WTC11 (cell line): ENCODE results near the gene STK32B. TPM values are rescaled to one million over a fixed set of nuclear protein-coding genes. Genes with fewer than 3 reads are reported as not detected.

Experiments
- ATAC-seq: fragments of 200-7000 bp; cut with Tn5 transposase; 2 replicates; pipeline ENCODE4 v1.10.0; 2021; ENCODE audit warnings: mild to moderate bottlenecking, moderate library complexity
- CTCF ChIA-PET: fragments of 300-600 bp; sonication (Branson Sonifier 250); formaldehyde crosslinking; loops from one replicate; lab custom pipeline; 2021; ENCODE audit warnings: antibody characterized with exemption; lab: Charles Lee
- POLR2A ChIA-PET: fragments of 350-600 bp; sonication (Branson Sonifier 250); formaldehyde crosslinking; loops from one replicate; lab custom pipeline; 2021; ENCODE audit warnings: antibody characterized with exemption; lab: Charles Lee
- DNase-seq: peaks from one replicate; pipeline ENCODE4 v3.0.0; 2021; ENCODE audit warnings: low spot score
- H3K27ac Mint-ChIP-seq: 2 replicates; pipeline ENCODE4 v1.8.0; 2021; ENCODE audit warnings: mixed read lengths
- H3K27me3 Mint-ChIP-seq: 2 replicates; pipeline ENCODE4 v1.8.0; 2021; ENCODE audit warnings: low read depth, mild to moderate bottlenecking, moderate library complexity, mixed read lengths
- H3K36me3 Mint-ChIP-seq: 2 replicates; pipeline ENCODE4 v1.8.0; 2021; ENCODE audit warnings: mixed read lengths
- H3K4me1 Mint-ChIP-seq: 2 replicates; pipeline ENCODE4 v1.8.0; 2022; ENCODE audit warnings: mixed read lengths
- H3K4me3 Mint-ChIP-seq: 2 replicates; pipeline ENCODE4 v1.8.0; 2021; ENCODE audit warnings: mild to moderate bottlenecking, moderate library complexity, mixed read lengths
- H3K9me3 Mint-ChIP-seq: 2 replicates; pipeline ENCODE4 v1.8.0; 2021; ENCODE audit warnings: mixed read lengths
- AR ChIP-seq: fragments of 250-450 bp; sonication (Bioruptor Pico); IDR thresholded peaks from 2 replicates; pipeline ENCODE4 v1.9.0; 2021; ENCODE audit warnings: mild to moderate bottlenecking
- ATF2 ChIP-seq: sonication (generic); formaldehyde crosslinking; IDR thresholded peaks from 2 replicates; pipeline ENCODE4 v1.8.1; 2022; ENCODE audit warnings: low read depth, missing genetic modification reagents, borderline replicate concordance
- ATF6 ChIP-seq: sonication (generic); formaldehyde crosslinking; IDR thresholded peaks from 2 replicates; pipeline ENCODE4 v1.8.1; 2023; ENCODE audit warnings: mild to moderate bottlenecking, missing genetic modification reagents
- CTCF ChIP-seq: fragments of 200-600 bp; IDR thresholded peaks from 2 replicates; pipeline ENCODE4 v1.8.0; 2022; ENCODE audit warnings: antibody characterized with exemption
- ETV6 ChIP-seq: sonication (generic); formaldehyde crosslinking; IDR thresholded peaks from 2 replicates; pipeline ENCODE4 v1.8.1; 2022; ENCODE audit warnings: mild to moderate bottlenecking, missing genetic modification reagents
- IRF2 ChIP-seq: sonication (generic); formaldehyde crosslinking; IDR thresholded peaks from 2 replicates; pipeline ENCODE4 v1.8.0; 2022; ENCODE audit warnings: low read depth, missing genetic modification reagents, borderline replicate concordance
- MXD4 ChIP-seq: fragments of 250-450 bp; sonication (Bioruptor Pico); IDR thresholded peaks from 2 replicates; pipeline ENCODE4 v1.8.0; 2021; ENCODE audit warnings: mild to moderate bottlenecking, moderate library complexity, borderline replicate concordance
- MYBL2 ChIP-seq: sonication (generic); formaldehyde crosslinking; IDR thresholded peaks from 2 replicates; pipeline ENCODE4 v1.8.1; 2023; ENCODE audit warnings: mild to moderate bottlenecking, moderate library complexity, missing genetic modification reagents
- NFE2L1 ChIP-seq: sonication (generic); formaldehyde crosslinking; IDR thresholded peaks from 2 replicates; pipeline ENCODE4 v1.8.1; 2023; ENCODE audit warnings: missing genetic modification reagents
- PRDM15 ChIP-seq: sonication (generic); formaldehyde crosslinking; IDR thresholded peaks from 2 replicates; pipeline ENCODE4 v1.8.0; 2022; ENCODE audit warnings: missing genetic modification reagents
- PRRX2 ChIP-seq: fragments of 250-450 bp; sonication (Bioruptor Pico); IDR thresholded peaks from 2 replicates; pipeline ENCODE4 v1.8.0; 2021; ENCODE audit warnings: mild to moderate bottlenecking
- USF2 ChIP-seq: sonication (generic); formaldehyde crosslinking; IDR thresholded peaks from 2 replicates; pipeline ENCODE4 v1.8.1; 2023; ENCODE audit warnings: mild to moderate bottlenecking, missing genetic modification reagents, moderate library complexity
- ZNF138 ChIP-seq: sonication (generic); formaldehyde crosslinking; conservative IDR thresholded peaks from 2 replicates; pipeline ENCODE4 v1.8.1; 2022; ENCODE audit warnings: mild to moderate bottlenecking, moderate library complexity, missing genetic modification reagents
- ZNF232 ChIP-seq: sonication (generic); formaldehyde crosslinking; IDR thresholded peaks from 2 replicates; pipeline ENCODE4 v1.8.0; 2022; ENCODE audit warnings: mild to moderate bottlenecking, missing genetic modification reagents
- ZNF317 ChIP-seq: sonication (generic); formaldehyde crosslinking; IDR thresholded peaks from 2 replicates; pipeline ENCODE4 v1.8.1; 2023; ENCODE audit warnings: low read depth, mild to moderate bottlenecking, moderate library complexity, missing genetic modification reagents, borderline replicate concordance
- ZNF423 ChIP-seq: fragments of 250-450 bp; sonication (Bioruptor Pico); IDR thresholded peaks from 2 replicates; pipeline ENCODE4 v2.1.2; 2022; ENCODE audit warnings: mild to moderate bottlenecking, moderate library complexity
- ZNF532 ChIP-seq: fragments of 250-450 bp; sonication (Bioruptor Pico); IDR thresholded peaks from 2 replicates; pipeline ENCODE4 v1.9.0; 2021; ENCODE audit warnings: mild to moderate bottlenecking, borderline replicate concordance
- total RNA-seq: library from RNA; stranded (reverse); gene quantifications from 3 replicates; pipeline ENCODE4 v1.2.3, GENCODE V29; 2021

The STK32B gene
- total RNA-seq, 1 experiment from 2014 or later = 1.9 TPM

- TF ChIP-seq ZNF532 (CRISPR knock-in tag) = no peak
- TF ChIP-seq CTCF = no peak
- no peak for TF ChIP-seq AR (CRISPR knock-in tag)
- no peak for TF ChIP-seq ZNF138
- TF ChIP-seq ATF2 = no peak
Measured at GRCh38 chr4:5412751-5413150, 361.5 kb downstream of the STK32B start (continued).

- no peak for TF ChIP-seq IRF2 (CRISPR knock-in tag)
- no peak for TF ChIP-seq ZNF423 (CRISPR knock-in tag)
- TF ChIP-seq ATF6 (CRISPR knock-in tag) = no peak
- no peak for TF ChIP-seq MXD4
- TF ChIP-seq MYBL2 = no peak
- TF ChIP-seq, all 79 proteins: peak for 0
- H3K27ac Mint-ChIP-seq = no peak overlapping the region
- ATAC-seq (no peak), DNase-seq (no peak)
- POLR2A ChIA-PET = no interaction called here
- no peak overlapping the region for H3K4me3 Mint-ChIP-seq
- no peaks in the 10 kb centered on the region for H3K4me1 Mint-ChIP-seq
- CTCF ChIA-PET = no interaction called here
- H3K27me3 Mint-ChIP-seq = peaks cover 21% of the 10 kb centered on the region
- H3K9me3 Mint-ChIP-seq = peaks cover 27% of the 10 kb centered on the region
- H3K36me3 Mint-ChIP-seq = peaks cover 11% of the 10 kb centered on the region; the same call in 1 of the 2 replicates
Measured at GRCh38 chr4:5416637-5417036, 365.4 kb downstream of the STK32B start.

GRCh38 chr4:5420266-5420665 is 369.0 kb downstream of the STK32B start:
- ChIA-PET POLR2A (no interaction called here), CTCF (no interaction called here)
- Mint-ChIP-seq H3K36me3 (peaks cover 11% of the 10 kb centered on the region; the same call in 1 of the 2 replicates), H3K4me3 (no peak overlapping the region), H3K4me1 (no peaks in the 10 kb centered on the region), H3K27ac (no peak overlapping the region), H3K27me3 (peaks cover 19% of the 10 kb centered on the region), H3K9me3 (peaks cover 27% of the 10 kb centered on the region)
- ATAC-seq (no peak), DNase-seq (no peak)
- TF ChIP-seq ETV6 (CRISPR knock-in tag) = no peak
- TF ChIP-seq ZNF423 (CRISPR knock-in tag) = no peak
- no peak for TF ChIP-seq USF2 (CRISPR knock-in tag)
- no peak for TF ChIP-seq PRRX2 (CRISPR knock-in tag)
- TF ChIP-seq ZNF317 (CRISPR knock-in tag) = no peak
- no peak for TF ChIP-seq NFE2L1 (CRISPR knock-in tag)
- no peak for TF ChIP-seq ZNF232 (CRISPR knock-in tag)
- no peak for TF ChIP-seq PRDM15 (CRISPR knock-in tag)
